NCI-H748 (cell line): ENCODE results near the gene KLC1.
A peak's percentile ranks its signal among the peaks of the same experiment; 100 is the strongest.
"Not testable (repeated sequence)": the region's sequence is repeated elsewhere in the genome, so short reads cannot be mapped to it uniquely, and the experiment has no call there.

Experiments
- DNase-seq: peaks from one replicate; lab custom pipeline; 2025; ENCODE audit not compliant: unreplicated experiment; lab: John Stamatoyannopoulos, UW

KLC1 gene

DNA sequence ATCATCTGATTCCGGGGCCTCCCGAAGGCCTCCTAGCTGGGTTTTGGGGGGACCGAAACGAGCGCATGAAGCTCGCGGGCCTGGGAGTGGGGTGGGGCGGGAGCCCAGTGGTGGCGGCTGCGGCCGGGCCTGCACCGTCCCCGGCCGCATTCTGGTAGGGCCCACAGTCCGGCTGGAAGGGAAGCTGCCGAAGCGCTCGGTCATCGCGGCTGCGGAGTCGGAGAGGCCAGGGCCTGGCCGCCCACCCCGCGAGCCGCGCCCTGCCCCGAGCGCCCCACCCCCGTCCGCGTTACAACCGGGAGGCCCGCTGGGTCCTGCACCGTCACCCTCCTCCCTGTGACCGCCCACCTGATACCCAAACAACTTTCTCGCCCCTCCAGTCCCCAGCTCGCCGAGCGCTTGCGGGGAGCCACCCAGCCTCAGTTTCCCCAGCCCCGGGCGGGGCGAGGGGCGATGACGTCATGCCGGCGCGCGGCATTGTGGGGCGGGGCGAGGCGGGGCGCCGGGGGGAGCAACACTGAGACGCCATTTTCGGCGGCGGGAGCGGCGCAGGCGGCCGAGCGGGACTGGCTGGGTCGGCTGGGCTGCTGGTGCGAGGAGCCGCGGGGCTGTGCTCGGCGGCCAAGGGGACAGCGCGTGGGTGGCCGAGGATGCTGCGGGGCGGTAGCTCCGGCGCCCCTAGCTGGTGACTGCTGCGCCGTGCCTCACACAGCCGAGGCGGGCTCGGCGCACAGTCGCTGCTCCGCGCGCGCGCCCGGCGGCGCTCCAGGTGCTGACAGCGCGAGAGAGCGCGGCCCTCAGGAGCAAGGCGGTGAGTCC lies at the start of gene KLC1:
Gene KLC1 (plus strand): TSS at position 528 of the 819 bp plus-strand sequence. CDS start 25,354 bp downstream, outside the sequence.
- DNase-seq, result peak; percentile 83

DNA sequence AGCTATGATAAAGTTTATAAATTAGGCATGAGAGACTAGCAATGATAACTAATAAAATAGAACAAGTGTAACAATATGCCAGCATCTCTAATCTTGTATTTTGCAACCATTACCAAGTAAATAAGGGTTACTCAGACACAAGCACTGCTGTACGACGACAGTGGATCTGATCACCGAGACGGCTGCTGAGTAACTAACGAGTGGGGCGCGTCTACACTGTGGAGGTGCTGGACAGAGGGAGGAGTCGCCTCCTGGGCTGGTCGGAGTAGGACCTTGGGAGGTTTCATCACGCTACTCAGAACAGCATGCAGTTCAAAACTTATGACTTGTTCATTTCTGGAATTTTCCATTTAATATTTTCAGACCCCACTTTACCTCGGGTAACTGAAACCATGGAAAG lies 47.8 kb upstream of the KLC1 start:
- no peak for DNase-seq

DNA sequence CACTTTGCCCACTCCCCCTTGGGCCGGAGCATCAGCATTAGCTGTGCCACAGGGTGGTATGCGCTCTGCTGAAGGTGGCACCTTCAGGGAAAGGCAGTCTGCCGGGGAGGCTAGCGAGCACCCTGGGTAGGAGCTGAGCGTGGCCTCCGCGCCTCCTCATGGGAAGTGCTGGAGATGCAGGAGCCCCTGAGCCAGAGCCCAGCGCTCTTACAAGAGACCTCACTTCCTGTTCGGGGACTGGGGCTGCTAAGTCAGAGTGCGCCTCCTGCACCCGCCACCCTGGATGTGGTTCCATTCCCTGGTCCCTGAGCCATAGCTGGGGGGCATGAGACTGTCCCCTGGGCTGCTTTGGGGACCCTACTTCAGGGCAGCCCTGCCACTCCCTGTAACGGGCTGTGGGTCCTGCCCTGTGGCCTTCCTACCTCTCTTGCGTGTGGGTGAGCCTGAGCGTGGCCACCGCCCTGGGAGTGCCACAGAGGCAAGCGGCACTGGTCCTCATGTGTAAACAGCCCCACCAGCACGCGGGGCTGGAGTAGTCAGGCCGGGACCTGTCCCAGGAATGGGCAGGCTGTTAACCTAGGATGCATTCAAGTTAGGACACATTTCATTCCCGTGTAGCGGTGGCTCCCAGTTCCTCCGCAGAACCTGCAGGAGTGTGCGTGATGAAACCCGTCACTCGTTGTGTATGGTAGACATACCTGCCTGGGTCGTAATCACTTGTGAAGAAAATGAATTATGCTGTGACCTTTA lies 46.9 kb upstream of the KLC1 start:
- no peak for DNase-seq

DNA sequence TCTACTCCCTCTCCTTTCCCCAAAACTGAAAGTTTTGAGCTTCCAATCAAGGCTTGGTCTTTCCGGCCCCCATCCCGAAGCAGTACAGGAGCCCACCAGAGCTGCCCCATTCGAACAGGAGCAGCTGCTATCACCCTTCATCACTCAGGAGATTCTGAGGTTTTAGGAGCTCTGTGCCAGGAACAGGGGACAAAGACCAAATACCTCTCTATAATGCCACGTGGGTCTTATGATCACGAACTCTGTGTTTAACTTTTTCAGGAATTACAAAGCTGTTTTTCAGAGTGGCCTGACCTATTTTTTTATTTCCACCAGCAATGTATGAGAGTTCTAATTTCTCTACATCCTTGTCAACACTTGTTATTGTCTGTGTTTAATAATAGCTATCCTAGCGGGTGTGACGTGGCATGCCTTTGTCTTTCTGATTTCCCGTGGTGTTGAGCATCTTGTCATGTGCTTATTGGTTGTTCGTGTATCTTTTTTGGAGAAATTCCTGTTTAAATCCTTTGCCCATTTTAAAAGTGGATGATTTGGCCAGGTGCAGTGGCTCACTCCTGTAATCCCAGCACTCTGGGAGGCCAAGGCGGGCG lies 44.6 kb upstream of the KLC1 start:
- no peak for DNase-seq

DNA sequence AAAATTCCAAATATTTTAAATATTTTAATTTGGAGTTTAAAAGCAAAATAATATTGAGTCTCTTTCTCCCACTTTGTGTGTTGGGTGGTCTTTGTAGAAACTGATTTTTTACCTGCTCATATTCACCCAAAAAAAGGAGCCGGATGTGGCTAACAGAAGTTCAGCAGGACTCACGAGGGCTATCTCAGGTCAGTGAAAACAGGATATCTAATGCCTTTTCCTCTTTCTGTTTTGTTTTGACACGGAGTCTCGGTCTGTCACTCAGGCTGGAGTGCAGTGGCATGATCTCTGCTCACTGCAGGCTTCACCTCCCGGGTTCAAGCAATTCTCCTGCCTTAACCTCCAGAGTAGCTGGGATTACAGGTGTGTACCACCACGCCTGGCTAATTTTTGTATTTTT lies 35.4 kb upstream of the KLC1 start:
- no peak for DNase-seq

DNA sequence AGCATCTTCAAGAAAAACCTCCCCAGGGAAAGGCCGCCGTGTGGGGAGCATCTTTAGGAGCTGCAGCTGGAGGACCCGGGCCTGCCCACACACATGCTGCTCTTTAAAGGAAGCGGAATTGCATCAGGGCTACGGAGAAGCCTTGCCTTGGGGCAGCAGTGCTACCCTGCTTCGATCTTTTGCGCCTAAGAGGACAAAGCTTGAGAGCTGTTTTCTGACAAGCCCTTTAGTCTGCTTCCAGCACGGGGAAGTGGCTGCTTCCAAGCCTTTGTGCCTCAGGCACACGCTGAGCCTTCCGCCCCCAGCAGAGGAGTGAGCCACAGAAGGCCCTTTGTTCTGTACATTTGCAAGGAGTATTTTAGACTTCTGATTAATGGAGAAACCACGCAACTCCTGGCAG lies 34.7 kb upstream of the KLC1 start:
- DNase-seq, result peak; percentile 38

DNA sequence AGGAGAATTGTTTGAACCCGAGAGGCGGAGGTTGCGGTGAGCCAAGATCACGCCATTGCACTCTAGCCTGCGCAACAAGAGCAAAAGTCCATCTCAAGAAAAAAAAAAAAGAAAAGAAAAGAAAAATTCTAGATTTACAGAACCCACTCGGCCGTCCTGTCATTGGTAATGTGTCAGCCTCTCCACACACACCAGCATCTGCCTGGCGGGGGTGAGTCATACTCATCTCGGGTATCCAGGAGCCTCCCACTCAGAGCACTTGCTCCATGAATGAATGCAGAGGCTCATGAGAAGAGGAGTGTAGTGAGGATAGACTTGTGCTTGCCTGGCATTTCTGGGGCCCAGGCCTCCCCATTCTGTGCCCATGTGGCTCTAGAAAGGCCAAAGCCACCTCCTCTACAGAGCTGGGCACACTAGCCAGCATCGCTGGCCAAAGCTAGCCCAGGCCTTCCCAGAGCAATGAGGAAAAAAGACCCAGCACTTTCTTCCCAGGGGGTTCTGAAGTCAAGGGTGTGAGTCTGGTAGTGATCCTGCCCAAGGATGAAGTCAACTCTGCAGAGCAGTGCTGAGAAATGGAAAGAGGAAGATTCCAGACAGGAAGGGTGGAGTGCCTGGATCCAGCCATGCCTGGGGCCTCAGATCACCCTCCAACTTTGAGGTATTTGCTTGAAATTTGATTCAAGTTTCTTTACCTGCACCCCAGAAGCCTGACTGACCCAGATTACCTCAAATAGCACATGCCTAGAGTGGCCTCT lies 31.2 kb upstream of the KLC1 start:
- DNase-seq, result no peak

DNA sequence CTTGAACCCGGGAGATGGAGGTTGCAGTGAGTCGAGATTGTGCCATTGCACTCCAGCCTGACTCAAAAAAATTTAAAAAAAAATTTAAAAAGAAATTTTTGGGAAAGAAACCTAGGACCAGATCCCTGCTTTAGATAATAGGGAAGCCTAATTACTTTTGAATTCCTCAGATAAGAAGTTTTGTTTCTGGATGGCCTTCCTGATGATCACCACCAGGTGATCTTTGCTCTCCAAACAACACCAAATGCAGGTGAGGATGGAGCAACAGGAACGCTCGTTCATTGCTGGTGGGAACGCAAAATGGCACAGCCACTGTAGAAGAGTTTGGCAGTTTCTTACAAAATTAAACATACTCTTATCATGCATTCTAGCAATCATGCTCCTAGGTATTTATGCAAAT lies 28.5 kb upstream of the KLC1 start:
- no peak for DNase-seq

DNA sequence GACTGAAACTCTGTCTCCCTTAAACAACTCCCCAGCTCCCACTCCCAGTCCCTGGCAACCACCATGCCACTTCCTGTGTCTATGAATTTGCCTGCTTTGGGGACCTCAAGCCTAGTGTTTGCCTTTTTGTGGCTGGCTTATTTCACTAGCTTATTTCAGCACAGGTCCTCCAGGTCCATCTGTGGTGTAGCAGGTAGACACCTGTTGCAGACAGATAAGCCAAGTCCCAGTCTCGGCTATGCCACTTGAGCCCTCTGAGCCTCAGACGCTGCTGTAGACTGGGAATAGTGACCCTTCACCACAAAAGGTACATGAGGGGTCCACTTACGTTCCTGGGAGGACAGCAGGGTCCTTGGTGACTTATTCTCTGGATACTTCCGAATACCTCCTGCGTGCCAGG lies 24.4 kb upstream of the KLC1 start:
- DNase-seq, result no peak

DNA sequence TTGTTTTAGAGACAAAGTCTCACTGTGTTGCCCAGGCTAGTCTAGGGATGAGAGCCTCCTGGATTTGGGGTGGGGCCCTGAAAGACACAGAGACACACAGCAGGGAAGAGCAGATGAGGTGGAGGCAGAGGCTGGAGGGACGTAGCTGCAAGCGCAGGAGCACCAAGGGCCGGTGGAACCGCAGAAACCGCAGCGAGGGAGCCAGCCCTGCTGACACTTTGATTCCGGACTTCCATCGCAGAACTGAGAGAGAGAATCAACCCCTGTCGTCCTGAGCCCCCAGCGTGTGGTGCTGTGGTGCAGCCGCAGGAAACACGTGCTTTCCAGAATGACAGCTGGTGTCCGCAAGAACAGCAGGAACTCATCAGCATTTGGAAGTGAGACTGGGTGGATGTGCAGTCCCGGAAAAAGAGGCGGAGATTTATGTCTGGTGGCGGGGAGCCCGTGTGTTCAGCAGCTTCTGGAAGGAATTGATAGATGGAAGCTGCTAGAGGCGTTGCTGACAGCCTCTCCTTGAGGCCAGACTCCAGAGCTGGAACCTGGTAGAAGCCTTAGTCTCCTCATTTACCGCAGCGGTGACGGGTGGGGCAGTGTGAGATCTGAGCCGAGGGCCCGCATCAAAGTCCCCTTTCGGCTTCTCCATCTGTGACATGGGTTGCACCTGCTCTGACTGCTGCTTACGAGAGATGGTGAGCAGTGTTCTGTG lies 21.9 kb upstream of the KLC1 start:
- DNase-seq, result peak; percentile 90

DNA sequence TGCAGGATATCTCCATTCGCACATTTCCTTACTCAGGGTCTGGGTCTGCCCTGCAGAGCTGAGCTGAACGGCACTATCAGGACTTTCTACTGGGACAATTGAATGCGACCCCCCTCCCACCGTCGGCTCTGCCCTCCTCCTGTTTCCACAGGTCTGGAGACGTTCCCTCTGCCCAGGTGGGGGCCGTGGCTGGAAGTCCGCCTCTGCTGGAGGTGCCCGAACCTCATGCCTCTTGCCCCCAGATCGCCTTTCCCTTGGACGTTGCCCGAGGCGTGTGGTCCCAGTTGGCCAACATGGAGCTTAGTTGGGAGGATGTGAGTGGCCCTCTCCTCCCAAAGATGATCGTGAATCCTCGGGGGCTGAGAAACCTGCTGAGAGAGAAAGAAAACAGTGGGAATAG lies 21.2 kb upstream of the KLC1 start:
- DNase-seq, result no peak

DNA sequence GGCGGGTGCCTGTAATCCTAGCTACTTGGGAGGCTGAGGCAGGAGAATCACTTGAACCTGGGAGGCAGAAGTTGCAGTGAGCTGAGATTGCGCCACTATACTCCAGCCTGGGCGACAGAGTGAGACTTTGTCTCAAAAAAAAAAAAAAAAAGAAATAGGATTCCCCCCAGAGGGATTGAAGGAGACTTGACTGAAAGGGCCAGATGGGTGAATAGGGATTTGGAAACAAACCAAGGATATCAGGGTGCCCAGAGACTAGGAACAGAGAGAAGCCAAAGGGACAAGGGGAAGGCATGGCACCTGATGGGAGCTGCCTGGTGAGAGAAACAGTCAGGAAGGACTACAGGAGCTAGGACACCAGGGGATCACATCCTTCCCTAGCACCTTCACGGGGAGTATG lies 19.9 kb upstream of the KLC1 start:
- not testable (repeated sequence) for DNase-seq

DNA sequence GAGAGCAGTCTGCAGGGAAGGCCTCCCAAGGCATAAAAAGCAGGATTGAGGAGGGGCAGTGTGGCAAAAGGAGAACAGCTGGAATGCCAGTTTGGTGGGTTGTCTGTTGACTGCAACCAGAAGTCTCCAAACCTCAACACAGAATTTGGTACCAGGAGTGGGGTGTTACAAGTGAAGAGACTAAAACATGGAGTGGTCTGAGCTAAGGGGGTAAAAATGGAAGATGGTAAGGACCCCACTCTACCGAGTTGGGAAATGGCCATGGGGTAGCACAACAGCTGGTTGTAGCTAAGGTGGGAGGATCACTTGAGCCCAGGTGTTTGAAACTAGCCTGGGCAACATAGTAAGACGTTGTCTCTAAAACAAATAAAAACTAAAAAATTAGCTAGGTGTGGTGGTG lies 17.8 kb upstream of the KLC1 start:
- DNase-seq, result no peak

DNA sequence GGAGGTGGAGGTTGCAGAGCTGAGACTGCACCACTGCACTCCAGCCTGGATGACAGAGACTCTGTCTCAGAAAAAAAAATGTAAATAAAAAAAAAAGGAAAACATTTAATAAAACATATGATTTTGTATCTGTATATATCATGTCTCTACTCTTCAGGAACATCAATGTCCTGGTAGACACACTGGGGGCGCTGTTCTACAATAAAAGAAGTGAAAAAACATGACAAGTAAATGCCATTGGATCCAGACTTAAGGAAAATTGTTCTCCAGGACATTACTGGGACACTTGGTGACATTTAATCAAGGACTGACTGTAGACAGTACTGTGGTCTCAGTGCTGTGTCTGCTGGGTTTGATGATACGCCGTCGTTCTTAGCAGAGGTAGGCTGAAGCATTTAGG lies 15.5 kb upstream of the KLC1 start:
- peak; percentile 39 for DNase-seq

DNA sequence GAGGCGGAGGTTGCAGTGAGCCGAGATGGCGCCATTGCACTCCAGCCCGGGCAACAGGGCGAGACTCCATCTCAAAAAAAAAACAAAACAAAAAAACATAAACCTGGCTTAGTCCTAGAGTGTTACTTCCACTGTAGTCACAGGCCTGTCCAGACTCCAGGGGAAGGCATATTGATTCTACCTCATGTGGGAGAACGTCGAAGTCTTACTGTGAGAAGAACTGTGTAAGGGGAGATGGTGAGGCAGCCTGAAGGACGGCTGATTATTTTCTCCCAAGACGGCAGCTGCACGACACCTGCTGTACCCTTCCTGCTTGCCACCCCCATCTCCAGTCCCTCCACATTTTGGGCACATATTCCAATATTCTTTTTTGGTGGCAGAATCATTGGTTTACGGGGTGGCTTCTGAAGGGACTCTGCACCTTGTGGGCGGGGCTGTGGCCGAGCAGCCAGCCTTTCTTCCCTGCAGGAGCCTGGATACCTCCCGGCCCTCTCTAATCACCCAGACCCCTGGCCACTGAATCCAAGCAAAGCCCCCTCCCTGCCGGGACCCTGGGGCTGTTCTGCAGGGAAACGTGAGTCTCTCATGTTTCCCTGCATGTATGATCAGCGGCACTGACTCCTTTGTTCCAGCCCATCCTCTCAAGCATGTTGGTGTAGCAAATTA lies 12.2 kb upstream of the KLC1 start:
- no peak for DNase-seq

DNA sequence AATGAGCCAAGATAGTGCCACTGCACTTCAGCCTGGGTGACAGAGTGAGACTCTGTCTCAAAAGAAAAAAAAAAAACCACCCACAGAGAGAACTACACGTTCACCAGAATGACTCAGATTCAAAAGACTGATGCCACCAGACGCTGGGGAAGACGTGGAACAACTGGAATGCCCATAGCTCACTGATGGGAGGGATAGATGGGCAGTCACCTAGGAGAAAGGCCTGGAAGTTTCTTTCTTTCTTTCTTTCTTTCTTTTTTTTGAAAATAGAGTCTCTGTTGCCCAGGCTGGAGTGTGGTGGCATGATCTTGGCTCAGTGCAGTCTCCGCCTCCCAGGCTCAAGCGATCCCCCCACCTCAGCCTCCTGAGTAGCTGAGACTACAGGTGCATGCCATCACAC lies 10.0 kb upstream of the KLC1 start:
- no peak for DNase-seq

DNA sequence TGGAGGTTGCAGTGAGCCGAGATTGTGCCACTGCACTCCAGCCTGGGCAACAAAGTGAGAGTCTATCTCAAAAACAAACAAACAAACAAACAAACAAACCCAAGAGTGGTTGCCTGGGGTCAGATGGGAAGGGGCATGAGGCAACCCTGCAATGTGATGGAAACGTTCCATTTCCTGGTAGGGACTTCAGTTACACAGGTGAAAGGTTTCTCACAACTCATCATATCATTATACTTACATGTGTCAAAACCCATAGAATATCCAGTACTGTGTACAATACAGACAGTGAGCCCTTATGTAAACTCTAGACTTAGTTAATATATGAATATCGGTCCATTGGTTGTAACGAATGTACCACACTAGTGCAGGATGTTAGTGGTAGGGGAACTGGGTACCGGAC lies 7.2 kb upstream of the KLC1 start:
- DNase-seq, result no peak

DNA sequence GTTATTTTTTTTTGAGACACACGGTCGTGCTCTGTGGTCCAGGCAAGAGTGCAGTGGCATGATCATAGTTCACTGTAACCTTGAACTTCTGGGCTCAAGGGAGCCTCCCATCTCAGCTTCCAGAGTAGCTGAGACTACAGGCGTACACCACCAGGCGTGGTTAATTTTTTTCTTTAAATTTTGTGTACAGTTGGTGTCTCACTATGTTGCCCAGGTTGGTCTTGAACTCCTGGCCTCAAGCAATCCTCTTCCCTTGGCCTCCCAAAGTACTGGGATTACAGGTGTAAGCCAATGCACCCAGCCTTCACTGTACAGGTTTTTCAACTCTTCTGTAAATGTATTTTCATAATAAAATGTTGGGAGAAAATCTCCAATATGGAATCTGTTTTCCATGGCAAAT lies 5.7 kb upstream of the KLC1 start:
- no peak for DNase-seq

DNA sequence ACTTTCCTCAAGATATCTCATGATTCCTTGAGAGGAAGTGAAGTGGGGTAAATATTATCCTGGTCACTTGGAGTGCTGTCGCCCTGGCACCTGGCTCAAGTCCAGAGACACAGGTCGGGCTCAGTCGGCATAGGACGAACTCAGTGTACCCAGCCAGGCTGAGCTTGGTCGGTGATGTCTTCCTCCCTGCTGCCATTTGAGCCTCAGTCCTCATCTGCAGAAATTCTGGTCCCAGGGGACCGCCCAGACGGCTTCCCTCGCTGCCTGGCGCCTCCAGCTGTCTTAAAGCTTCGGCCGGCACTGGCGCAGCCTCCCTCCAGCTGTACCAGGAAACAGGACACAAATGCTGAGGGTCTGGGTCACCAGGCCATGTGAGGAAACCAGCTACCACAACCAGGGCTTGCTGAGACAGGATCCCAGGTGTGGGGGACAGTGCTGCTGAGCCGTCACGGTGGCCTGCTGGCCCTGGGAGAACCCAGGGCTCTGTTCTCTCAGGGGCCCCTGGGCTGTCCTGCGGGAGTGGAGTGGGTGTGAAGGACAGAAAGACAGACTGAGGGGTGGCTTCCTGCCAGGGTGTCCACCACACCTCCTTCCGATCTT lies 5.0 kb upstream of the KLC1 start:
- DNase-seq, result no peak

DNA sequence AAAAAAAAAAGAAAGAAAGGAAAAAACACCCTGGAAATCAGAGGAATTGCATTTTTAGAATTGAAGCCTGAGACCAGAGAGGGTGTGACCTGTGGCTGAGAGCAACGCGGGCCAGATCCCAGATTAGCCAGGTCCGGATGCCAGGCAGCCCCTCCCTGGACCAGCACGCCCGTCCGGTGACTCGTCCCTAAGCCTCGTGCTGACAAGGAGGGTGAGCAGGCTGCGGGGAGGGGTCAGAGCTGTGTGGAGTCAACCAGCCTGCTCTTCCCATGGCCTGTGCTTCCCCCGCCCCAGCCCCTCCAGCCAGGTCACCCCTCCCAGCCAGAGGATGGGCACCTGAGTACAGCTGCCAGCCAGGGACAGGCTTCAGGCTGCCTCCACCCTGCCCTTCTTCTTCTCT lies 4.2 kb upstream of the KLC1 start:
- DNase-seq, result no peak
